Fibroblast of upper back skin (primary cell): ENCODE measurements around the gene ZNF350.
"Not testable (repeated sequence)": the region's sequence is repeated elsewhere in the genome, so short reads cannot be mapped to it uniquely, and the experiment has no call there.

Source experiments
- DNase-seq: peaks from one replicate; pipeline ENCODE4 v3.0.0-alpha.2; 2013

ZNF350 gene

DNA sequence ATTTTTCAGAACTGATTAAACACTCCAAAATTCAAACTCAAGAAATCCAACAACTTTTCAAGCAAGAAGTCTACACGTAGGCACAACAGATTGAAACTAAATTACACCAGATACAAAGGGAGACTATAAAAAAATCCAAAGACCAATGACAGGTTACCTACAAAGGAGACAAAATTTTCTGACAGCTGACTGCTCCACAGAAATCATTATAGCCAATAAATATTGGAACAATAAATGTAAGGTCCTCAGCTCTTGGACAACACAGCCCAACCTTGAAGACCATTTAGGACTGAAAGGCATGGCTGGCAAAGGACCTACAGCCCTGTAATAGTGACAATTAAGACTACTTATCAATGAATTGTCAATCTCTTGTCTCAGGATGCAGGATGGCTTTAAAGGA lies 15.9 kb downstream of the ZNF350 start:
- no peak for DNase-seq

DNA sequence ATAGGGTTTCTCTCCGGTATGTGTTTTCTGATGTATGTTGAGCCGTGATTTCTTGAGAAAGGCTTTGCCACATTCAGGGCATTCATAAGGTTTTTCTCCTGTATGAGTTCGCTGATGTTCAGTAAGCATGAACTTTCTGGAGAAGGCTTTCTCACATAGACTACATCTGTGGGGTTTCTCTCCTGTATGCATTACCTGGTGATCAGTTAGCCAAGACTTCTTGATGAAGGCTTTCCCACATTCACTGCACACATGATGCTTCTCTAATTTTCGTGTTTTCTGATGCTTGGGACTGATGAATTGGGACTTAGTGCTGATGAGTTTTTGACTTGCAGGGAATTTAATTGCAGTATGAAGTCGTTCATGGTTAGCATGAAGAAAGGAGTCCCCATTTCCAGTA lies 21.1 kb downstream of the ZNF350 start:
- DNase-seq: no peak

DNA sequence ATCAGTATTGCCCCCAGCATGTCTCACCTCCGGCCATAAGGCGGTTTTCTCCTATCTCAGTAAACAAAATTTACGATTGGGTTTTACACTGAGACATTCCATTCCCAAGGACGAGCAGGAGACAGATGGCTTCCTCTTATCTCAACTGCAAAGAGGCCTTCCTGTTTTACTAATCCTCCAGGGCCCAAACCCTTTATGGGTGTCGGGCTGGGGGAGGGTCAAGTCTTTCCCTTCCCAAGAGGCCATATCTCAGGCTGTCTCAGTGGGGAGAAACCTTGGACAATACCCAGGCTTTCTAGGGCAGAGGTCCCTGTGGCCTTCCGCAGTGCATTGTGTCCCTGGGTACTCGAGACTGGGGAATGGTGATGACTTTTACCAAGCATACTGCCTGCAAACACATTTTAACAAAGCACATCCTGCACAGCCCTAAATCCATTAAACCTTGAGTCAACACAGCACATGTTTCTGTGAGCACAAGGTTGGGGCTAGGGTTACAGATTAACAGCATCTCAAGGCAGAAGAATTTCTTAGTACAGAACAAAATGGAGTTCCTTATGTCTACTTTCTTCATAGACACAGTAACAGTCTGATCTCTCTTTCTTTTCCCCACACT lies 25.9 kb downstream of the ZNF350 start:
- not testable (repeated sequence) for DNase-seq

DNA sequence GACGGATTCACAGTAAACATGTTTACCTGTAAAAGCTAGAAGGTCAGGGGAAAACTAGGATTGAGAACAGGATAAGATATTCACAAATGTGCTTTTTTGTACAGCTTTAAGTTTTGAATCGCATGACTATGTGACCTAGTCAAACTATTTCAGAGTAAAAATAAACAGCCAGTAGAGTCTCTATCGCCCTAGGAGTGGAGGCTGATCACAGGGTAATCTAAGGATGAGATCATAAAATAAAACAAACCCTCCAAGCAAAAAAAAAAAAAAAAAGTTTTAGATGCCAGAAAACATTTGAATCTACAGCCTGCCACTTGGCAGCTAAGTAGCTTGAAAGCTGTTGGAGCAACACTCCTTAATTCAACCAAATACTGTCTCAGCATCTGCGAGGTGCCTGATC lies 26.8 kb downstream of the ZNF350 start:
- no peak for DNase-seq

DNA sequence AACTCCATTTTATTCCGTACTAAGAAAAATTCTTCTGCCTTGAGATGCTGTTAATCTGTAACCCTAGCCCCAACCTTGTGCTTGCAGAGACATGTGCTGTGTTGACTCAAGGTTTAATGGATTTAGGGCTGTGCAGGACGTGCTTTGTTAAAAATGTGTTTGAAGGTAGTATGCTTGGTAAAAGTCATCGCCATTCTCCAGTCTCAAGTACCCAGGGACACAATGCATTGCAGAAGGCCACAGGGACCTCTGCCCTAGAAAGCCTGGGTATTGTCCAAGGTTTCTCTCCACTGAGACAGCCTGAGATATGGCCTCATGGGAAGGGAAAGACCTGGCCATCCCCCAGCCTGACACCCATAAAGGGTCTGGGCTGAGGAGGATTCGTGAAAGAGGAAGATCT lies 28.8 kb downstream of the ZNF350 start:
- DNase-seq: not testable (repeated sequence)

DNA sequence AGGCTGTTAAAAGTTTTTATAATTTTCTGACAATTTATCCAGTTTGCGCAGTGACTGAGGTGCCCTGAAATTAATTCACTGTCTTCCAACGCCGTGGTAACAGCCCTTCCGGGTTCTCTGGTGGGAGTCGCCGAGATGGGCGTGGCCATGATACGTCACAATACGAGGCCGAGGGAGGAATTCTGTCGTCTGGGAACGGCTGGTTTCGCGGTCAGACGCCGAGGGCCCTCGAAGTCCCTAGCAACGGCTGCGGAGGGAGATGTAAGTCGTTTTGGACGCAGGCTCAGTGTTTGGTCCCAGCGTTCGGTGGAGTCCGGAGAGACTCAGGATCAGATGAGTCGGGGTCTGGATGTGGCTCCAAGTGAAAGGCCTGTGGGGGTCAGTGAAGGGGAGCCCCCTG lies 37.7 kb downstream of the ZNF350 start:
- DNase-seq: peak; percentile 6

DNA sequence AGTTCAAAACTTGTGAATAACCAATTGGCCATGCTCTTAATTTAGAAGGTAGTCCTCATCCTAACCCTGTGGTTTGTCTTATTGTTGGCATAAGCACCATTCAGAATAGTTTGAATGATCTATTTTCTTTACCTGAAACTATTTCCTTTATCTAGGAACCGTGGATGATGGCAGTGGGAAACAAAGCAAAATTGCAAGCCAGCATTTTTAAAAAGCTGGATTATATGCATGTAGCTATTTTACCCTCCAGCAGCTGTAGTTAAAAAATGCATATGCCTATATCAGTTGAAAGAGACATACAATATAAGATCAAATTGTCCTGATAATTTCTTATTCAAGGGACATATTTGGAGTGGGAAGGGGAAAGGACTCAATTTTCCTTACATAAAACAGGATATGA lies 40.0 kb downstream of the ZNF350 start:
- DNase-seq: no peak

DNA sequence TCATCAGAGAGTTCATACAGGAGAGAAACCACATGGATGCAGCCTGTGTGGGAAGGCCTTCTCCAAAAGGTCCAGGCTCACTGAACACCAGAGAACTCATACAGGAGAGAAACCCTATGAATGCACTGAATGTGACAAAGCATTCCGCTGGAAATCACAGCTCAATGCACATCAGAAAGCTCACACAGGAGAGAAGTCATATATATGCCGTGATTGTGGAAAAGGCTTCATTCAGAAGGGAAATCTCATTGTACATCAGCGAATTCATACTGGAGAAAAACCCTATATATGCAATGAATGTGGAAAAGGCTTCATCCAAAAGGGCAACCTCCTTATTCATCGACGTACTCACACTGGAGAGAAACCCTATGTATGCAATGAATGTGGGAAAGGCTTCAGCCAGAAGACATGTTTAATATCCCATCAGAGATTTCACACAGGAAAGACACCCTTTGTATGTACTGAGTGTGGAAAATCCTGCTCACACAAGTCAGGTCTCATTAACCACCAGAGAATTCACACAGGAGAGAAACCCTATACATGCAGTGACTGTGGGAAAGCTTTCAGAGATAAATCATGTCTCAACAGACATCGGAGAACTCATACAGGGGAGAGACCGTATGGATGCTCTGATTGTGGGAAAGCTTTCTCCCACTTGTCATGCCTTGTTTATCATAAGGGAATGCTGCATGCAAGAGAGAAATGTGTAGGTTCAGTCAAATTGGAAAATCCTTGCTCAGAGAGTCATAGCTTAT lies 41.7 kb downstream of the ZNF350 start:
- DNase-seq: no peak

DNA sequence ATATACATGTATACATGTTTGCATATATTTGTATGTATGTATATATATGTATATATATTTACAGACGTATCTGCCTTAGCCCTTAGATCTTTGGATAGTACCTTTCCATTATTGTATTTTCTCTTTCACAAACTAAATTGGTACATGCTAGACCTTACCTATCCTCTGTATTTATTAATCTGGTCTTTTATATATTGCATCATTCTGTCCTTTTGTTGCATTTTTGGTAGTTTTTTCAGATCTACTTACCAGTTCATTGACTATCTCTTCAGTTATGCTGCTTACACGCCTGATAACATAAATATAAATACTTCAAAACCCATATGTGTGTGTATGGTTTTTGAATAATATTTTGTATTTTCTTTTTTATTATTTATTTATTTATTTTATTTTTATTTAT lies 47.7 kb downstream of the ZNF350 start:
- DNase-seq: no peak

DNA sequence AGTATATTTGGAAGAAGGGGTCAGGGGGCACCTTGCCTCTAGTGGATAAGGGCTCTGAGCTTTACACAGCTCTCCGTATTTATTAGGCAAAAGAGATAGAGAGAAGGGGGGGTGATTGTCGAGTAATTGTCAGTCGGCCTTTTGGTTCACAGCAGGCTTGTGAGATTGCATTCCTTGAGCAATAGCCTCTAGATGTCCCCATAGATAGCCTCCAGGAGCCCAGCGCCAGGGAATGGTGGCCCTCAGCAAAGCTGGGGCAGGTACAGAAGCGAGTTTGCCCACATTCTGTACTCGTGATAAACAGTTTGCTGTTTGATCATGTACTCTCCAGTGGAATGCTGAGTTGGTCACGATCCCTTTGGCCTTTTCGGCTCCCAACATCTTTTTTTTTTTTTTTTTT lies 54.7 kb downstream of the ZNF350 start:
- DNase-seq: no peak

DNA sequence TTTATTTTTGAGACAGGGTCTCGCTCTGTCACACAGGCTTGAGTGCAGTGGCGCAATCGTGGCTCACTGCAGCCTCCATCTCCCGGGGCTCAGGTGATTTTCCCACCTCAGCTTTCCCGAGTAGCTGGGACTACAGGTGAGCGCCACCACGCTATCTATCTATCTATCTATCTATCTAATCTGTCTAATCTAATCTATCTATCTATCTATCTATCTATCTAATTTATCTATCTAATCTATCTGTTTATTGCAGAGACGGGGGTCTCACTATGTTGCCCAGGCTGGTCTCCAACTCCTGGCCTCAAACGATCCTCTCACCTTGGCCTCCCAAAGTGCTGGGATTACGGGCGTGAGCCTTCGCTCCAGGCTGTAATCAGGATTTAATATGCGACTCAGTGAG lies 58.8 kb downstream of the ZNF350 start:
- no peak for DNase-seq

DNA sequence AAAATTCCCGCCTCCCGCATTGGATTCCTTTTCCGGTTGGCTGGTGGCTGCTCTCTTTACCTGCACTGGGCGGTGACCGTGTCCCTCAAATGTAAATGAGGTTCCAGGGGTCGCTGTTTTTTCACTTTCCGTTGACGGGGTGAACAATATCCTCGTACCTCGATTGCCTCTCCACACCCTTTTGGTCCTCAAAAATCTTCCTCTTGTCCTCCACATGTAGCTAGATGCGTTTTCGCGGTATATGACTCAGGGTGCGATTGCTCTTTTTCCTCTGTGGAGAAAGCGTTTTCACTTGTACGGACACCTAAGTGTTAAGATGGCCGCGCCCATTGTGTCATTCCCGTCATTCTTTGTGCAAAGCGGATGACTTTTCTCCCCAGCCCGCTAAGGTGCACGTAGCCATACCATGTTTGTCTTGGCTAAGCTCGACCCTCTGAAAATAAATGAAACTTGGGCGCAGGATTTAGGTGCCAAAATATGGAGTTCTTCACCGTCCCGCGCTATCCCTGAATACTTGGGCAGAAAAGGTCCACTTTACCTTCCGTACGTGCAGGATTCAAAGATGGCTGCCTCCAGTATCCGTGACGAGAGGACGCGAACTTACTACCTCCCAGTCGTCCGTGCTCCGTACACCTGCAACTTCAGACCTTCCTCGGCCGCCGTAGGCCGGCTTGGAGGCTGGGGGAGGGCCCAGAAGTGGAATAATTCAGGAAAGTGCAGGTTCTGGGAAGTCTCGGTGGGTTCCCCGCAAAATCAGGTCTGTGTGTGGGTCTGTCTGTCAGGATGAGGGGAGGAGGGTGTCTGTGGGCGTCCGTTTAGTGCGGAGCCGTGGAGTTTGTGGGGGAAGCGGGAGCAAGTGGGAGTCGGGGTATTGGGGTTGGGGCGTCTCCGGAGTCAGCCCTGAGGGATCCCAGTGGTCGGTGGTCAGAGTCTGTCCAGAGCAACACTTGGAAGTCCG lies 59.6 kb downstream of the ZNF350 start, which contains the start of gene ZNF613:
TSS of gene ZNF613 (plus strand) at position 689 of the 958 bp plus-strand sequence. CDS start 8,749 bp downstream, outside the sequence.
- DNase-seq: peak; percentile 91

DNA sequence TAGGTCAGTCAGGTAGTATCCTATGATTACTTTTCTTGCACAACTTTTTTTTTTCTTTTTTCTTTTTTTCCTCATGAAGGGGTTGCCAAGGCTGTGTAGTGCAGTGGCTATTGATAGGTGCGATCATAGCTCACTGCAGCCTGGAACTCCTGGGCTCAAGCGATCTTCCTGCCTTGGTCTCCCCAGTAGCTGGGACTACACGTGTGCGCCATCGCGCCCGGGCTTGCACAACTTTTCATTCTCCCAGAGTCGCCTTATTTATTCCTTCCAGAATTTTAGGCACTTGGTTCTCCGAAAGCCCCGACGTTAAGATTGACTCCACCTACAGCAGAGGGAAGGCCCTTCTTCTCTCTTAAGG lies 60.2 kb downstream of the ZNF350 start:
- no peak for DNase-seq

DNA sequence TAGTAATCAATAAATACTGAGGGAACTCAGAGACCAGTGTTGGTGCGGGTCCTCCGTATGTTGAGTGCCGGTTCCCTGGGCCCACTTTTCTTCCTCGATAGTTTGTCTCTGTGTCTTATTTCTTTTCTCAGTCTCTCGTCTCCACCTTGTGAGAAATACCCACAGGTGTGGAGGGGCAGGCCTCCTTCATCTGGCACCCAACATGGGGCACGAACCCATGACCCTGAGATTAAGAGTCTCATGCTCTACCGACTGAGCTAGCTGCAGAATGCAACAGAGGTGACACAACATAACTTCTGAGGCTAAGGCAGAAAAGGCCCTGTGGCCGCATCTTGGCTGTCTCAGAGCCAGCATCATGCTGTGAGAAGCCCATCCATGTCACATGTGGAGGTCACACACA lies 64.7 kb downstream of the ZNF350 start:
- no peak for DNase-seq

DNA sequence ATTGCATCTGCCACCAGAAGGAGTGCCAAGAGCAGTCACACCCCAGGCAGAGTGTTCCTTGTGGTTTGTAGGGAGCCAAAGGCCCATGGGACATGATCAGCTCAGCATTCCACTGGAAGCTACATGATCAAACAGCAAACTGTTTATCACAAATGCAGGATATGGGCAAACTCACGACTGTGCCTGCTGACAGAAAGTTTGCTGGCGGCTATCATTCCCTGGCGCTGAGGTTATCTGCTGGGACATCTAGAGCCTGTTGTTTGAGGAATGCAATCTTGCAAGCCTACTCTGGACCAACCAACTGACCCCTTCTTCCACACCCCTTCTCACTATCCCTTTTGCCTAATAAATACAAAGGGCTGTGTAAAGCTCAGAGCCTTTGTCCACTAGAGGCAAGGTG lies 67.0 kb downstream of the ZNF350 start:
- no peak for DNase-seq

DNA sequence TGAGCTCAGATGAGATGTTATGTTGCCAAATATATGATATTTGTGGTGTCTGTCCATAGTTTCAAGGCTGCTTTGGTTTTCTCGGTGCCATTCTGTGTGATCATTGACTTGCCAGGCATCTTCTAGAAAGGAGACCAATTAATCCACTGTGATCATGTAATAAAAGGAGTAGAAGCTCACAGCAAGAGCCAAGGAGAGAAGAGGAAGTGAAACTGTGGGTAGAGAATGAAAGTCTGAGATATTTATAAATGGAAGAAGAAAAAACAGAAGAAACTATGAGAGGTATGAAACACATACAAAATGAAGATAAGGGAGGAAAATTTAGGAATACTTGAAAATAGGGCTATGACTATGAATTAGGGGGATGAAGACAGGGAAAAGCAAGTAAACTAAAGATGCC lies 70.5 kb downstream of the ZNF350 start:
- DNase-seq: no peak

DNA sequence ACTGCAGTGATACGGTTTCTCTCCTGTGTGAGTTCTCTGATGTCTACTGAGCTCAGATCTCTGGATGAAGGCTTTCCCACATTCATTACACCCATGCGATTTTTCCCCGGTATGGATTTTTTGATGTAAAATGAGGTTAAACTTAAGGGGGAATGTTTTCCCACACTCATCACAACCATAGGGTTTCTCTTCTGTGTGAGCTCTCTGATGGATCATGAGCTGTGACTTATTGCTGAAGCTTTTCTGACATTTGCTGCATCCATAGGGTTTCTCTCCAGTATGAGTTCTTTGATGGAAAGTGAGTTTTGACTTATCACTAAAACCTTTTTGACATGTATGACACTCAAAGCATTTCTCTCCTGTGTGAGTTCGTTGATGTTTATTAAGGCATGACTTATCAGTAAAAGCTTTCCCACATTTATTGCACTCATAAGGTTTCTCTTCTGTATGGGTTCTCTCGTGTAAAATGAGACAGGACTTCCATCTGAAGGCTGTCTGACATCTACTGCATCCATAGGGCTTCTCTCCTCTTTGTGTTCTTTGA lies 71.2 kb downstream of the ZNF350 start:
- DNase-seq: no peak
